ENCODE results near the gene SLIT3. TPM values are rescaled to one million over a fixed set of nuclear protein-coding genes. Genes with fewer than 3 reads are reported as not detected.

The SLIT3 gene
- total and polyA plus RNA-seq, 2 donors (not counting 3 experiments of a cell fraction or from before 2014, with no cell fraction given) = 0.90 to 1.0 TPM

DNA sequence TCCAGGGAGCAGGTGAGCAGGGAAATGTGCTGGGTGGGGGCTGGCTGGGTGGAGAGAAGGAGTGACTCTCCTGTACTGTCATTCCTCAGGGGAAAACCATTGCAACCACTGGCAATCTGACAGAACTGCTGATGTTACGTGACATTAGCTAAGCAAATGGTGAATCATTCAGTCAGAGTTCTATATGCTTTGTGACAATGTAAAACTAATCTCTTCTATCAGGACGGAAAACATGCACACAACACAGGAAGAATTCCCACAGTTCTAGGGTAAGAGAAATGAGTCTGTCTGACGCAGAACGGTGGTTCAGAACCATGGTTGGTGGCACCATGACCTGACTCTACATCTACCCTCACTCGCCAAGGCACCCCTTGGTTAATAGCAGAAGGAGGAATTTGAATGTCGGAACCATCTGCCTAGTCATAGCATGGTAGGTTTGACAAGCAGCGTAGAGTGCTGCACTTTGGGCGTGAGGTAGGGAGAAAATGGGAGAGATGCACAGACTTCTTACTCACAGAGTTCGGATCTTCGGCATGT is 478.1 kb downstream of the SLIT3 start:
- Histone ChIP-seq H3K4me3 (replicated peaks in 1 of 3; ENCODE audit: insufficient read depth in 1 of 3, low read depth in 1 of 3, low read length in 3 of 3) (no peak overlapping the region), H4K20me1 (replicated peaks; ENCODE audit: control insufficient read depth, extremely low read depth, insufficient read depth, low read length) (no peaks in the 10 kb centered on the region), H3K9me3 (replicated peaks; ENCODE audit: control insufficient read depth, insufficient read depth, low read length) (no peaks in the 10 kb centered on the region), H3K4me2 (ENCODE audit: insufficient read depth, low read length) (no peak overlapping the region), H3K36me3 (ENCODE audit: control insufficient read depth in 2 of 2, extremely low read depth in 1 of 2, insufficient read depth in 2 of 2, low read length in 2 of 2) (no peaks in the 10 kb centered on the region), H3K4me1 (ENCODE audit: control insufficient read depth, extremely low read depth, insufficient read depth, low read length) (no peaks in the 10 kb centered on the region), H3K79me2 (ENCODE audit: control insufficient read depth, insufficient read depth, low read length) (no peaks in the 10 kb centered on the region), H3K9me1 (replicated peaks; ENCODE audit: control insufficient read depth, extremely low read depth, insufficient read depth, low read length) (no peaks in the 10 kb centered on the region), H2AFZ (ENCODE audit: low read depth, low read length) (no peak overlapping the region), H3K27me3 (ENCODE audit: control insufficient read depth in 2 of 2, insufficient read depth in 2 of 2, low read length in 2 of 2) (no peaks in the 10 kb centered on the region), H3K9ac (replicated peaks; ENCODE audit: extremely low read depth, insufficient read depth, low read length) (no peak overlapping the region), H3K27ac (ENCODE audit: insufficient read depth, low read depth, low read length) (no peak overlapping the region)
- FAIRE-seq (no peak), DNase-seq (ENCODE audit: low read depth, low spot score) (no peak)
- intact Hi-C loops (cut with micrococcal nuclease) = no loop called here
- dilution Hi-C loops (cut with MboI; ENCODE audit: extremely low pct_ligation_motif_present, low sequenced_read_pairs) = no loop called here
- TF ChIP-seq GATA2 (IDR thresholded peaks at IDR 0.05; ENCODE audit: insufficient read depth, insufficient read length, low read depth, low read length) = no peak
- no peak for TF ChIP-seq MYC (IDR thresholded peaks at IDR 0.05; ENCODE audit: low read depth, low read length)
- no peak for TF ChIP-seq POLR2A (IDR thresholded peaks at IDR 0.05; ENCODE audit: low read depth, low read length)
- TF ChIP-seq, protein P1, sequence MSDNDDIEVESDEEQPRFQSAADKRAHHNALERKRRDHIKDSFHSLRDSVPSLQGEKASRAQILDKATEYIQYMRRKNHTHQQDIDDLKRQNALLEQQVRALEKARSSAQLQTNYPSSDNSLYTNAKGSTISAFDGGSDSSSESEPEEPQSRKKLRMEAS (IDR thresholded peaks at IDR 0.05; ENCODE audit: insufficient read depth, insufficient read length) = no peak
- TF ChIP-seq, protein P2, sequence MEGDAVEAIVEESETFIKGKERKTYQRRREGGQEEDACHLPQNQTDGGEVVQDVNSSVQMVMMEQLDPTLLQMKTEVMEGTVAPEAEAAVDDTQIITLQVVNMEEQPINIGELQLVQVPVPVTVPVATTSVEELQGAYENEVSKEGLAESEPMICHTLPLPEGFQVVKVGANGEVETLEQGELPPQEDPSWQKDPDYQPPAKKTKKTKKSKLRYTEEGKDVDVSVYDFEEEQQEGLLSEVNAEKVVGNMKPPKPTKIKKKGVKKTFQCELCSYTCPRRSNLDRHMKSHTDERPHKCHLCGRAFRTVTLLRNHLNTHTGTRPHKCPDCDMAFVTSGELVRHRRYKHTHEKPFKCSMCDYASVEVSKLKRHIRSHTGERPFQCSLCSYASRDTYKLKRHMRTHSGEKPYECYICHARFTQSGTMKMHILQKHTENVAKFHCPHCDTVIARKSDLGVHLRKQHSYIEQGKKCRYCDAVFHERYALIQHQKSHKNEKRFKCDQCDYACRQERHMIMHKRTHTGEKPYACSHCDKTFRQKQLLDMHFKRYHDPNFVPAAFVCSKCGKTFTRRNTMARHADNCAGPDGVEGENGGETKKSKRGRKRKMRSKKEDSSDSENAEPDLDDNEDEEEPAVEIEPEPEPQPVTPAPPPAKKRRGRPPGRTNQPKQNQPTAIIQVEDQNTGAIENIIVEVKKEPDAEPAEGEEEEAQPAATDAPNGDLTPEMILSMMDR (IDR thresholded peaks at IDR 0.05; ENCODE audit: extremely low read depth in 1 of 2, insufficient read depth in 1 of 2, low read depth in 1 of 2, low read length in 2 of 2) = no peak
- TF ChIP-seq EZH2 (IDR thresholded peaks at IDR 0.05; ENCODE audit: borderline replicate concordance, low read depth, low read length, severe bottlenecking) = no peak
- no peak for TF ChIP-seq FOS (IDR thresholded peaks at IDR 0.05; ENCODE audit: borderline replicate concordance, insufficient read depth, low read length)
- no peak for TF ChIP-seq JUN (IDR thresholded peaks at IDR 0.05; ENCODE audit: borderline replicate concordance, insufficient read depth, insufficient read length, low read depth)
- no peak for TF ChIP-seq POLR2AphosphoS5 (IDR thresholded peaks at IDR 0.05; ENCODE audit: insufficient read depth, low read depth, low read length)
- ChIA-PET CTCF (no interaction called here), POLR2A (no interaction called here)
- no TSS peak for BruUV-seq (replicated peaks)
